WI38 (cell line): Measurements from ENCODE around the gene OSBPL7.
"Not testable (repeated sequence)": the region's sequence is repeated elsewhere in the genome, so short reads cannot be mapped to it uniquely, and the experiment has no call there.

Experiments
- H3K4me3 ChIP-seq: 2 replicates; pipeline ENCODE4 v1.5.1; 2011; ENCODE audit warnings: low read depth, mild to moderate bottlenecking, control low read depth, low read length
- TF ChIP-seq, protein P1 (sequence below): IDR thresholded peaks from 2 replicates; pipeline ENCODE4 v1.5.1; 2012; ENCODE audit warnings: low read depth, mild to moderate bottlenecking, control low read depth, low read length

Gene OSBPL7

DNA sequence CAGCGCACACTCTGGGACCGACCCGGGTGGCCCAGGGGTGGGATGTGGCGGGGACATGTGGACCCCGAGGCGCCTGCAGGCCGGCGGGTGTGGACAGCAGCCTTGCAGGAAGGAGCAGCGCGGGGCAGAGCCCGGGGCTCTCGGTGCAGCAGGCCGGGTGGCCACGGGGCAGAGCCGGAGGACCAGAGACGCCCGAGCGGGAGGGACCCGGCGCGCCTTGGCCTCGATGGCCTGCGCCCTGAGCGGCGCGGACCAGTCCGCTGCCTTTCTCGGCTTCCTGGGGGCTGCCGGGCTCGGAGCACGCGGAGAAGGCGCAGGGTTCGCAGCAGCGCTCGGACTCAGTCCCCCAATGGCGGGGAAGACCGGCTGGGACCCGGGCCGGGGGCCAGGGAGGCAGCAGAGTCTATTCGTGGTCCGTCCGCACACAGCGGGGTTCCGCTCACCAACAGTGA, 43.4 kb downstream of the OSBPL7 start:
- TF ChIP-seq, protein P1, sequence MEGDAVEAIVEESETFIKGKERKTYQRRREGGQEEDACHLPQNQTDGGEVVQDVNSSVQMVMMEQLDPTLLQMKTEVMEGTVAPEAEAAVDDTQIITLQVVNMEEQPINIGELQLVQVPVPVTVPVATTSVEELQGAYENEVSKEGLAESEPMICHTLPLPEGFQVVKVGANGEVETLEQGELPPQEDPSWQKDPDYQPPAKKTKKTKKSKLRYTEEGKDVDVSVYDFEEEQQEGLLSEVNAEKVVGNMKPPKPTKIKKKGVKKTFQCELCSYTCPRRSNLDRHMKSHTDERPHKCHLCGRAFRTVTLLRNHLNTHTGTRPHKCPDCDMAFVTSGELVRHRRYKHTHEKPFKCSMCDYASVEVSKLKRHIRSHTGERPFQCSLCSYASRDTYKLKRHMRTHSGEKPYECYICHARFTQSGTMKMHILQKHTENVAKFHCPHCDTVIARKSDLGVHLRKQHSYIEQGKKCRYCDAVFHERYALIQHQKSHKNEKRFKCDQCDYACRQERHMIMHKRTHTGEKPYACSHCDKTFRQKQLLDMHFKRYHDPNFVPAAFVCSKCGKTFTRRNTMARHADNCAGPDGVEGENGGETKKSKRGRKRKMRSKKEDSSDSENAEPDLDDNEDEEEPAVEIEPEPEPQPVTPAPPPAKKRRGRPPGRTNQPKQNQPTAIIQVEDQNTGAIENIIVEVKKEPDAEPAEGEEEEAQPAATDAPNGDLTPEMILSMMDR: no peak
- no peak overlapping the region for H3K4me3 ChIP-seq

DNA sequence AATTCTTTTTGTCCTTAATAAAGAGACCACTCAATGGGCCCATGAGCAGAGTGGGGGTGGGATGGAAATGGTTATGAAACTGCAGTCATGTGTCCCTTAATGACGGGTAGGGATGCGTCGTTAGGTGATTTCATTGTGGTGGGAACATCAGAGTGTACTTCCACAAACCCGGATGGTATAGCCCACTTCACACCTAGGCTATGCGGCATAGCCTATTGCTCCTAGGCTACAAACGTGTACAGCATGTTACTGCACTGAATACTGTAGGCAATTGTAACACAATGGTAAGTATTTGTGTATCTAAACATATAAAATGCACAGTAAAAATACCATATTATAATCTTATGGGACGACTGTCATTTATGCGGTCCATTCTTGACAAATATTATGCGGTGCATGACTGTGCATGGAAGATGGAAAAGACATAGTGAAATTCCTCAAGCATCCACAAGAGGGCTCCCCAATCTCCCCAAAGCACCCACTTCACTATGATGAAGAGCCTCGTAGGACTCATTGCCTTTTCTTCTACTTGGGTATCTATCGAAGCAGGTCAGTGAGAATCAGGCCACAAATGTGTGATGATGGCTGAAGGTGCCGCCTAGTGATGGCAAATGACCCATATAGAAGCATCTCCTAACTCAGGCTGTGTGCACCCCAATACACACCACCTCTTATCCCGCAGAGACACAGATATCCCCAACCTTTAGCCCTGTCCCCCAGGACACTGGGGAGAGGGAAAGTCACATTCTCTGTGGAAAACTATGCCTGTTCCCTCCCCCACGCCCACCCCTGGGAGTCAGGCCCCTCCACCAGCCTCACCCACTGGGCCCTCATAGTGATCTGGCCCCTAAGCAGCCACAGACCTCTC, 45.0 kb downstream of the OSBPL7 start:
- TF ChIP-seq, protein P1: peak; percentile 58

DNA sequence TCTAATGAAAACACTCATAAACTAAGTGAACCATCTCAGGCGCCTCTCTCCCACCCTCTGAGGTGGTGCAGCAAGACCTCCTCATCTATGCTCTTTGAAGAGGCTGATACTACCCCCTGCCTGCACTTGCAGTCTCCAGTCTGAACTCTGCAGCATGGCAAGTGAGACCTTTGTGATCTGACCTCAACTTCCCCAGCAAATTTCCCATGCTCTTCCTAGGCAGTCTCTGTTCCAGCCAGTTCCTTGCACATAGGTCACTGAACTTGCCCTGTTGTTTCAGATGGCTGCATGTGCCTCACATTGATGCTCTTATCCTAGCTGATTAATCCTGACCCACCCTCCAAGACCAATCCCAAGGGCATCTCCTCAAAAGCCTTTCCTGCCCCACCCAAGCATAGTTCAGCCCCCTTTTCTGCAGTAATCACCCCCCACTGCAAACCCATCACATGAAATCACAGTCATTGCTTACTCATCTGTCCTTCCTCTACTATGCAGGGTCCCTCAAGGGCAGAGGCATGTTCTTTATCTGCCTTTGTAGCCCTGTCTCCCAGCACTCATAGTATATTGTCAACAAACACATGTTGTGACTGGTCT, 46.5 kb downstream of the OSBPL7 start:
- TF ChIP-seq, protein P1: no peak
- H3K4me3 ChIP-seq: no peak overlapping the region

More for the DNA sequence above, 45.0 kb downstream of the OSBPL7 start:
- no peak overlapping the region for H3K4me3 ChIP-seq

DNA sequence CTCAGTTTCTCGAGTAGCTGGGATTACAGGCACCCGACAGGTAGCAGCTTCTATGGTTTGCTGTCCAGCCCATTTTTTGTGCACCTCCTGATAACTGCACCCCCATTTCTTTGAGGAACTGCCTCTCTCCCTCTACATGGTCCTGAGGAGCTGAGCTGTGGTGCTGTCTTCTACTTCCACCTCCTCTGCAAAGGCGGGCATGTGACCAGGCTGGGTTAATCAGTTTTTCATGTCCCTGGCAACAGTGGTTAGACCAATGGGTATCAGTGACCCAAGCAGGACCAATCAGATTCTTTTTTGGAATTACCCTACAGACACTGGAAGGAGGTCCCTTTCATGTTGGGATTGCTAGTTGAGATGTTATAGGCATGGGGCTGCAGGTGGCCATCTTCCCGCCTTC, 47.3 kb downstream of the OSBPL7 start:
- H3K4me3 ChIP-seq: no peak overlapping the region
- TF ChIP-seq, protein P1: no peak

DNA sequence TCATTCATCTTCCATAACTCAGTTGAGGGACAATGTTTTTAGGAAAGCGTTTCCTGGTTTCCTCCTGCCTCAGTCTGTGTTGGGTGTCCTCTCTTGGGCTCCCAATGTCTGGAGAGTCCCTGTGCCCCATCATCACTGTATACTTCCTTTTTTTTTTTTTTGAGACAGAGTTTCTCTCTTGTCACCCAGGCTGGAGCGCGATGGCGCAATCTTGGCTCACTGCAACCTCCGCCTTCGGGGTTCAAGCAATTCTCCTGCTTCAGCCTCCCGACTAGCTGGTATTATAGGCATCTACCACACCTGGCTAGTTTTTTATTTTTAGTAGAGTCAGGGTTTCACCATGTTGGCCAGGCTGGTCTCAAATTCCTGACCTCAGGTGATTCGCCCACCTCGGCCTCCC, 47.9 kb downstream of the OSBPL7 start:
- not testable (repeated sequence) for H3K4me3 ChIP-seq

DNA sequence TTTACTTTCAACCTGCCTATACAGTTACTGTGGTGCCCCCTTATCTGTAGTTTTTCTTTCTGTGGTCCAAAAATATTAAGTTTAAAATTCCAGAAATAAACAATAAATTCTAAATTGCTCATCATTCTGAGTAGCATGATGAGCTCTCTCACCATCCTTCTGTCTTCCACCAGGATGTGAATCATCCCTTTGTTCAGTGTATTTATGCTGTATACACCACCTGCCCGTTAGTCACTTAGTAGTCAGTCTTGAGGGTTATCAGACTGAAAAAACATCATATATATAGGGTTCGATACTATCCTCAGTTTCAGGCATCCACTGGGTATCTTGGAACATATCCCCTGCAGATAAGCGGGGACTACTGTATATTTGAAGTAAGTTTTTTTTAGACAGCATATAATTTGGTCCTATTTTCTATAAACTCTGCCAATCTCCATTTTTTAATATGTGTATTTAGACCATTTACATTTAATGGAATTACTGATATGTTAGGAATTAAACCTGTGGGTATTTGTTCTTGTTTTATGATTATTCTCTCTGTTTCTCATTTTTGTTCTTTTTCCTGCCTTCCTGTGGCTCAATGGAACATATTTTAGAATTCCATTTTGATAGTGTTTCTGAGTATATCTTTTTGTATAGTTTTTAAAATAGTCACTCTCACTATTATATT, 57.5 kb downstream of the OSBPL7 start:
- H3K4me3 ChIP-seq: no peak overlapping the region
- TF ChIP-seq, protein P1: no peak

DNA sequence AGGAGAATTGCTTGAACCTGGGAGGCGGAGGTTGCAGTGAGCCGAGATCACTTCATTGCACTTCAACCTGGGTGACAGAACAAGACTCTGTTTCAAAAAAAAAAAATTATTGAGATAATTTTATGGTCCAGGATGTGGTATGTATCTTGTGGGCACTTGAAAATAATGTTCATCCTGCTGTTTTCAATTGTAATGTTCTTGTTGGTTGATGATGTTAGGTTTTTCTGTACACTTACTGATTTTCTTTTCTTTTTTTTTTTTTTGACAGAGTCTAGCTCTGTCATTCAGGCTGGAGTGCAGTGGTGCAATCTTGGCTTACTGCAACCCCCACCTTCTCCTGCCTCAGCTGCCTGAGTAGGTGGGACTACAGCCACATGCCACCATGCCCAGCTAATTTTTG, 58.9 kb downstream of the OSBPL7 start:
- TF ChIP-seq, protein P1: no peak
- H3K4me3 ChIP-seq: no peak overlapping the region
